ENCODE measurements around the gene PLEKHA7.

The PLEKHA7 gene

GRCh38 chr11:16800382-16800781, 213.8 kb downstream of the PLEKHA7 start:
- TF ChIP-seq REST (IDR thresholded peaks at IDR 0.05; ENCODE audit: insufficient read depth in 1 of 2, low read depth in 2 of 2, low read length in 2 of 2) (no peak), POLR2AphosphoS5 (IDR thresholded peaks at IDR 0.05; ENCODE audit: low read depth, low read length) (no peak), TAF1 (IDR thresholded peaks at IDR 0.05; ENCODE audit: borderline replicate concordance, insufficient read depth, low read length) (no peak), SIN3A (IDR thresholded peaks at IDR 0.05; ENCODE audit: borderline replicate concordance, insufficient read depth, low read length) (no peak), FOXP2 (optimal IDR thresholded peaks at IDR 0.05; ENCODE audit: borderline replicate concordance, extremely low read depth, extremely low read length, insufficient read depth) (no peak)

GRCh38 chr11:16799890-16800289, 214.3 kb downstream of the PLEKHA7 start:
- TF ChIP-seq REST (IDR thresholded peaks at IDR 0.05; ENCODE audit: insufficient read depth in 1 of 2, low read depth in 2 of 2, low read length in 2 of 2) = no peak
- no peak for TF ChIP-seq POLR2AphosphoS5 (IDR thresholded peaks at IDR 0.05; ENCODE audit: low read depth, low read length)
- TF ChIP-seq TAF1 (IDR thresholded peaks at IDR 0.05; ENCODE audit: borderline replicate concordance, insufficient read depth, low read length) = no peak

- no peak for TF ChIP-seq POLR2AphosphoS5 (IDR thresholded peaks at IDR 0.05; ENCODE audit: low read depth, low read length)
- TF ChIP-seq FOXP2 (optimal IDR thresholded peaks at IDR 0.05; ENCODE audit: borderline replicate concordance, extremely low read depth, extremely low read length, insufficient read depth) = no peak
- no peak for TF ChIP-seq REST (IDR thresholded peaks at IDR 0.05; ENCODE audit: insufficient read depth in 1 of 2, low read depth in 2 of 2, low read length in 2 of 2)
- no peak for TF ChIP-seq TAF1 (IDR thresholded peaks at IDR 0.05; ENCODE audit: borderline replicate concordance, insufficient read depth, low read length)
- TF ChIP-seq SIN3A (IDR thresholded peaks at IDR 0.05; ENCODE audit: borderline replicate concordance, insufficient read depth, low read length) = no peak
These were observed 215.0 kb downstream of the PLEKHA7 start for GRCh38 chr11:16799221-16799620.

- no peak for TF ChIP-seq TAF1 (IDR thresholded peaks at IDR 0.05; ENCODE audit: borderline replicate concordance, insufficient read depth, low read length)
- no peak for TF ChIP-seq REST (IDR thresholded peaks at IDR 0.05; ENCODE audit: insufficient read depth in 1 of 2, low read depth in 2 of 2, low read length in 2 of 2)
- TF ChIP-seq POLR2AphosphoS5 (IDR thresholded peaks at IDR 0.05; ENCODE audit: low read depth, low read length) = no peak
- TF ChIP-seq FOXP2 (optimal IDR thresholded peaks at IDR 0.05; ENCODE audit: borderline replicate concordance, extremely low read depth, extremely low read length, insufficient read depth) = no peak
- TF ChIP-seq SIN3A (IDR thresholded peaks at IDR 0.05; ENCODE audit: borderline replicate concordance, insufficient read depth, low read length) = no peak
These were observed 216.4 kb downstream of the PLEKHA7 start for GRCh38 chr11:16797776-16798175.

- TF ChIP-seq FOXP2 (optimal IDR thresholded peaks at IDR 0.05; ENCODE audit: borderline replicate concordance, extremely low read depth, extremely low read length, insufficient read depth) (no peak), TAF1 (IDR thresholded peaks at IDR 0.05; ENCODE audit: borderline replicate concordance, insufficient read depth, low read length) (no peak), POLR2AphosphoS5 (IDR thresholded peaks at IDR 0.05; ENCODE audit: low read depth, low read length) (no peak), SIN3A (IDR thresholded peaks at IDR 0.05; ENCODE audit: borderline replicate concordance, insufficient read depth, low read length) (no peak), REST (IDR thresholded peaks at IDR 0.05; ENCODE audit: insufficient read depth in 1 of 2, low read depth in 2 of 2, low read length in 2 of 2) (no peak)
These were observed 217.9 kb downstream of the PLEKHA7 start for GRCh38 chr11:16796311-16796710.

Data from PFSK-1 (cell line).